Spleen (tissue), 11 donors: Measurements from ENCODE around the gene ATXN7L1. TPM values are rescaled to one million over a fixed set of nuclear protein-coding genes. Genes with fewer than 3 reads are reported as not detected.

Experiments used
- DNase-seq: peaks from one replicate; pipeline ENCODE4 v3.0.0-alpha.2; 2020
- H3K27ac ChIP-seq, 8 donors: fragments of 200-600 bp; sonication (generic) in 7 of 8; 1 replicate in 4 of 8; 2 replicates in 4 of 8; pipeline versions ENCODE4 v1.5.0 to v1.8.0; 2016 to 2021; ENCODE audit warnings: inconsistent platforms in 4 of 8, mild to moderate bottlenecking in 4 of 8, moderate library complexity in 1 of 8
- H3K27me3 ChIP-seq, 7 donors: fragments of 200-600 bp; sonication (generic) in 6 of 7; replicated peaks in 1 of 7; 1 replicate in 4 of 7; 2 replicates in 3 of 7; pipeline versions ENCODE4 v1.5.0 to v1.8.0; 2016 to 2021; ENCODE audit warnings: inconsistent platforms in 3 of 7, mild to moderate bottlenecking in 1 of 7
- H3K36me3 ChIP-seq, 6 donors: fragments of 200-600 bp; sonication (generic) in 5 of 6; 1 replicate in 4 of 6; 2 replicates in 2 of 6; pipeline versions ENCODE4 v1.5.0 to v1.8.0; 2016 to 2021; ENCODE audit warnings: inconsistent platforms in 2 of 6
- H3K4me1 ChIP-seq, 6 donors: fragments of 200-600 bp; sonication (generic) in 5 of 6; 1 replicate in 3 of 6; 2 replicates in 3 of 6; pipeline versions ENCODE4 v1.5.0 to v1.8.0; 2016 to 2021; ENCODE audit warnings: inconsistent platforms in 3 of 6
- H3K4me3 ChIP-seq, 8 donors: fragments of 200-600 bp; sonication (generic) in 7 of 8; 1 replicate in 4 of 8; 2 replicates in 4 of 8; pipeline versions ENCODE4 v1.5.0 to v1.8.0; 2016 to 2021; ENCODE audit warnings: inconsistent platforms in 4 of 8, mild to moderate bottlenecking in 4 of 8, moderate library complexity in 2 of 8
- H3K9me3 ChIP-seq, 8 donors: fragments of 200-600 bp; sonication (generic) in 7 of 8; 1 replicate in 4 of 8; 2 replicates in 4 of 8; pipeline versions ENCODE4 v1.5.0 to v1.8.0; 2016 to 2021; ENCODE audit warnings: inconsistent platforms in 4 of 8
- CTCF ChIP-seq, 11 experiments: fragments of 200-600 bp in 7 of 11; fragments of 450-650 bp in 4 of 11; sonication (generic) in 4 of 11; IDR thresholded peaks in 8 of 11; conservative IDR thresholded peaks in 3 of 11; 1 replicate in 7 of 11; 2 replicates in 4 of 11; pipeline versions ENCODE4 v1.4.0 to v1.8.0; 2016 to 2021; ENCODE audit warnings: antibody characterized with exemption in 11 of 11, inconsistent platforms in 4 of 11, mild to moderate bottlenecking in 1 of 11
- POLR2A ChIP-seq, 3 donors: fragments of 450-650 bp; IDR thresholded peaks; one replicate each; pipeline ENCODE4 v1.5.1; 2017; ENCODE audit warnings: antibody characterized with exemption in 3 of 3, mild to moderate bottlenecking in 1 of 3
- POLR2AphosphoS5 ChIP-seq, 3 donors: sonication (generic); formaldehyde crosslinking; IDR thresholded peaks; one replicate each; pipeline ENCODE4 v1.5.1; 2017; ENCODE audit warnings: antibody characterized with exemption in 3 of 3
- WGBS, 5 donors: extraction: QIAGEN DNeasy Blood & Tissue Kit in 3 of 5; methylation state at CpG; one replicate each; pipeline versions ENCODE4 v1.1.5 to v1.1.7; 2013 to 2018; 5-methylcytosine and 5-hydroxymethylcytosine counted together
- intact Hi-C: fragments of 100-400 bp; cut with DNase I; formaldehyde crosslinking; loops from one replicate; pipeline ENCODE4 v1.15.0; 2023; ENCODE audit warnings: low total_unique reads
- polyA plus RNA-seq, 3 donors: library from polyadenylated mRNA; stranded (reverse); fragments of 200-250 nt; gene quantifications; one replicate each; pipeline ENCODE4 v1.2.1, GENCODE V29; 2013
- total RNA-seq, 7 donors: library from RNA; depleted of rRNA in 3 of 7; stranded (reverse); fragments of >200 nt in 3 of 7; fragmentation: NEBNext Ultra II Directional in 4 of 7; extraction: Animal tissue kit (Norgen Biotek cat#: 25700) in 4 of 7; gene quantifications; one replicate each; pipeline versions ENCODE4 v1.1.0 to v1.2.1, GENCODE V29; 2016 to 2021
- donor health status: healthy with polysubstance abuse.
- donor health status: DM: no; HTN: no; CAD: no; lungs with moderate emphysema.
- donor health status: DM: no; HTN: no; CAD: no.
- donor health status: Bipolar disorder and iron deficiency.
- donor health status: healthy.
- donor health status: DM: no; HTN: no; CAD: no.
- donor health status: DM: yes; HTN: yes; CAD: no.

ATXN7L1 gene
- total and polyA plus RNA-seq, 10 donors = 2.4 to 29.3 (median 18.4) TPM

- intact Hi-C loops = no loop called here
- Histone ChIP-seq H3K9me3 (peaks cover 6 to 25% (median 20%) of the 10 kb centered on the region in 8 donors), H3K4me1 (peaks cover 0 to 25% (median 10%) of the 10 kb centered on the region in 6 donors), H3K27me3 (no peaks in the 10 kb centered on the region), H3K4me3 (no peak overlapping the region), H3K36me3 (peaks cover 0 to 9% (median 0%) of the 10 kb centered on the region in 6 donors), H3K27ac (peak overlapping the region in 4 of 8 donors; percentile 8 to 33 (median 10))
- DNase-seq = no peak
- 81 to 90% (median 87%) methylated on average over 3 of the region's 3 CpGs for WGBS, 5 donors
- no peak for TF ChIP-seq POLR2AphosphoS5 (IDR thresholded peaks at IDR 0.05)
- TF ChIP-seq CTCF (IDR thresholded peaks at IDR 0.05 in 8 of 11, conservative IDR thresholded peaks at IDR 0.05 in 3 of 11) = no peak
- TF ChIP-seq POLR2A (IDR thresholded peaks at IDR 0.05) = no peak
Observed at GRCh38 chr7:105707381-105707780, 169.0 kb downstream of the ATXN7L1 start.

DNA sequence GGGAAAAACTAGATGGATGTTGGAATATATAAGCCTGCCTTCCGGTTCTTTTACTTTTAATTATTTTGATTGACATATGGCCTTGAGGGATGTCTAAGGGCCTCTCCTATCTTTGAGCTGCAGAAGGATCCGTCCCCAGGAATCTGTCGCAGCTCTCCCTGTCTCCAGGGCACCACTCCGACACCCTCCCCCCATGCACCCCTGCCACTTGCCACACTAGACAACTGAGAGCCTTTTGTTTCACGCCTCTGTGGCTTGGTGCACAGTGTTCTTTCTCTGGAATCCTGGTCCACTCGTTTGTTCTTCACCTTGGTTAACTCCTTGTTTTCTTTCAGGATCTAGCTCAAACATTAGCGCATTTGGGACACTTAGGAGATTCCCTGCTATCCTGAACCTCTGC is 171.0 kb downstream of the ATXN7L1 start:
- no peaks in the 10 kb centered on the region for H3K36me3 ChIP-seq
- intact Hi-C loops = no loop called here
- H3K9me3 ChIP-seq = peaks cover 0 to 6% (median under 1%) of the 10 kb centered on the region in 8 donors
- no peak overlapping the region for H3K4me3 ChIP-seq
- no peaks in the 10 kb centered on the region for H3K27me3 ChIP-seq
- peaks cover 0 to 25% (median 10%) of the 10 kb centered on the region in 6 donors for H3K4me1 ChIP-seq
- H3K27ac ChIP-seq = no peak overlapping the region
- TF ChIP-seq POLR2AphosphoS5 (IDR thresholded peaks at IDR 0.05) (no peak), POLR2A (IDR thresholded peaks at IDR 0.05) (no peak), CTCF (IDR thresholded peaks at IDR 0.05 in 8 of 11, conservative IDR thresholded peaks at IDR 0.05 in 3 of 11) (no peak)
- WGBS, 5 donors = 82 to 96% (median 90%) methylated on average over 7 of the region's 7 CpGs
- no peak for DNase-seq

- no peak for DNase-seq
- intact Hi-C loops = no loop called here
- Histone ChIP-seq H3K36me3 (no peaks in the 10 kb centered on the region), H3K4me1 (peaks cover 0 to 20% (median 7%) of the 10 kb centered on the region in 6 donors), H3K27ac (no peak overlapping the region), H3K27me3 (no peaks in the 10 kb centered on the region), H3K9me3 (no peaks in the 10 kb centered on the region), H3K4me3 (no peak overlapping the region)
- TF ChIP-seq POLR2AphosphoS5 (IDR thresholded peaks at IDR 0.05) (no peak), CTCF (IDR thresholded peaks at IDR 0.05 in 8 of 11, conservative IDR thresholded peaks at IDR 0.05 in 3 of 11) (no peak), POLR2A (IDR thresholded peaks at IDR 0.05) (no peak)
- 94 to 97% (median 97%) methylated on average over 10 of the region's 10 CpGs for WGBS, 5 donors
Observed at GRCh38 chr7:105703207-105703930, 173.0 kb downstream of the ATXN7L1 start.

- intact Hi-C loops = no loop called here
- no peak for DNase-seq
- no peaks in the 10 kb centered on the region for H3K27me3 ChIP-seq
- H3K9me3 ChIP-seq = peaks cover 0 to 11% (median 2%) of the 10 kb centered on the region in 8 donors
- no peak overlapping the region for H3K27ac ChIP-seq
- no peaks in the 10 kb centered on the region for H3K36me3 ChIP-seq
- no peaks in the 10 kb centered on the region for H3K4me1 ChIP-seq
- WGBS, 5 donors = 93 to 98% (median 97%) methylated on average over 8 of the region's 8 CpGs
- no peak for TF ChIP-seq POLR2A (IDR thresholded peaks at IDR 0.05)
- no peak for TF ChIP-seq POLR2AphosphoS5 (IDR thresholded peaks at IDR 0.05)
- no peak for TF ChIP-seq CTCF (IDR thresholded peaks at IDR 0.05 in 8 of 11, conservative IDR thresholded peaks at IDR 0.05 in 3 of 11)
- H3K4me3 ChIP-seq = no peak overlapping the region
Observed at GRCh38 chr7:105699568-105700236, 176.7 kb downstream of the ATXN7L1 start.
